H1 (cell line): ENCODE data around the gene MEGF11.

ENCODE experiments used
- ATF3 ChIP-seq: IDR thresholded peaks from 2 replicates; pipeline ENCODE4 v1.6.1; 2011; ENCODE audit warnings: low read depth, mild to moderate bottlenecking, low read length; ENCODE audit not compliant: insufficient read depth
- CBX5 ChIP-seq: fragments of 300-800, 300-1000 bp; sonication (generic); IDR thresholded peaks from 2 replicates; pipeline ENCODE4 v1.7.1; 2016; ENCODE audit warnings: antibody characterized with exemption, low read length, low read depth
- CHD2 ChIP-seq: IDR thresholded peaks from 2 replicates; pipeline ENCODE4 v1.6.1; 2012; ENCODE audit warnings: low read length, improper control_type of control experiment
- CREB1 ChIP-seq: IDR thresholded peaks from 2 replicates; pipeline ENCODE4 v1.6.1; 2012; ENCODE audit warnings: inconsistent platforms
- CTCF ChIP-seq, 3 experiments: IDR thresholded peaks; 1 replicate in 2 of 3; 2 replicates in 1 of 3; pipeline versions ENCODE4 v1.5.1 to v1.6.1; 2011; ENCODE audit warnings: low read length in 3 of 3, mild to moderate bottlenecking in 3 of 3, inconsistent platforms in 2 of 3, low read depth in 1 of 3, moderate library complexity in 1 of 3; ENCODE audit not compliant: insufficient read depth in 1 of 3; ENCODE audit errors: control extremely low read depth in 1 of 3
- EGR1 ChIP-seq: IDR thresholded peaks from 2 replicates; pipeline ENCODE4 v1.6.1; 2011; ENCODE audit warnings: low read depth, low read length, borderline replicate concordance
- JUN ChIP-seq: IDR thresholded peaks from 2 replicates; pipeline ENCODE4 v1.6.1; 2011; ENCODE audit warnings: low read depth, mild to moderate bottlenecking, improper control_type of control experiment, low read length
- RAD21 ChIP-seq, 2 experiments: IDR thresholded peaks in 1 of 2; conservative IDR thresholded peaks in 1 of 2; 2 replicates each; pipeline ENCODE4 v1.6.1; 2011; ENCODE audit warnings: low read depth in 2 of 2, low read length in 2 of 2, improper control_type of control experiment in 1 of 2, inconsistent platforms in 1 of 2, mild to moderate bottlenecking in 1 of 2, moderate library complexity in 1 of 2
- YY1 ChIP-seq: IDR thresholded peaks from 2 replicates; pipeline ENCODE4 v1.6.1; 2011; ENCODE audit warnings: low read depth, mild to moderate bottlenecking, low read length
- ZNF274 ChIP-seq: IDR thresholded peaks from 2 replicates; pipeline ENCODE4 v1.7.0; 2012; ENCODE audit warnings: low read length, borderline replicate concordance; ENCODE audit errors: extremely low read depth

- TF ChIP-seq EGR1 (no peak), CTCF (IDR thresholded peaks at IDR 0.05; ENCODE audit: control extremely low read depth in 1 of 3, insufficient read depth in 1 of 3, low read depth in 1 of 3, low read length in 3 of 3) (no peak), JUN (no peak), ZNF274 (no peak), CREB1 (no peak), CBX5 (no peak), YY1 (no peak), RAD21 (IDR thresholded peaks at IDR 0.05 in 1 of 2, conservative IDR thresholded peaks at IDR 0.05 in 1 of 2; ENCODE audit: low read depth in 2 of 2, low read length in 2 of 2) (no peak), CHD2 (no peak), ATF3 (no peak)
Observed at GRCh38 chr15:65926899-65927298, 326.7 kb downstream of the MEGF11 start.
